HG03439 (cell line): ENCODE measurements around the gene UBR3.
A peak's percentile ranks its signal among the peaks of the same experiment; 100 is the strongest.

ENCODE experiments used
- ATAC-seq: cut with Tn5 transposase; IDR thresholded peaks from one replicate; pipeline ENCODE4 v1.9.1; 2021; ENCODE audit warnings: mild to moderate bottlenecking, moderate library complexity; ENCODE audit not compliant: unreplicated experiment

The UBR3 gene

GRCh38 chr2:170039401-170040172 is 212.3 kb downstream of the UBR3 start:
- ATAC-seq, result no peak

GRCh38 chr2:170044751-170045478 is 217.7 kb downstream of the UBR3 start:
- no peak for ATAC-seq

GRCh38 chr2:170047331-170048065 is 220.2 kb downstream of the UBR3 start:
- no peak for ATAC-seq

GRCh38 chr2:170052151-170052550 is 224.9 kb downstream of the UBR3 start:
- no peak for ATAC-seq

- no peak for ATAC-seq
Observed at GRCh38 chr2:170054997-170055396, 227.7 kb downstream of the UBR3 start.

GRCh38 chr2:170056900-170057299 is 229.6 kb downstream of the UBR3 start:
- ATAC-seq, result no peak

GRCh38 chr2:170063456-170064235 is 236.4 kb downstream of the UBR3 start:
- ATAC-seq, result no peak

- no peak for ATAC-seq
Observed at GRCh38 chr2:170070778-170071177, 243.5 kb downstream of the UBR3 start.

GRCh38 chr2:170073288-170073687 is 246.0 kb downstream of the UBR3 start:
- ATAC-seq, result no peak

- ATAC-seq, result peak; percentile 51
Observed at GRCh38 chr2:170076189-170076588, 248.9 kb downstream of the UBR3 start.

GRCh38 chr2:170077830-170078569 is 250.7 kb downstream of the UBR3 start:
- no peak for ATAC-seq

GRCh38 chr2:170084820-170085491 is 257.7 kb downstream of the UBR3 start:
- ATAC-seq, result no peak

- ATAC-seq, result no peak
Observed at GRCh38 chr2:170086117-170086688, 258.9 kb downstream of the UBR3 start.

- ATAC-seq, result no peak
Observed at GRCh38 chr2:170086751-170087412, 259.6 kb downstream of the UBR3 start.

- no peak for ATAC-seq
Observed at GRCh38 chr2:170087413-170087793, 260.1 kb downstream of the UBR3 start.

- no peak for ATAC-seq
Observed at GRCh38 chr2:170088776-170089175, 261.5 kb downstream of the UBR3 start.

GRCh38 chr2:170090229-170090628 is 263.0 kb downstream of the UBR3 start:
- ATAC-seq, result no peak

GRCh38 chr2:170091436-170091835 is 264.2 kb downstream of the UBR3 start:
- ATAC-seq, result no peak
